Brain pericyte (primary cell): ENCODE measurements around the gene NRGN.

Experiments
- DNase-seq: peaks from one replicate; pipeline ENCODE4 v3.0.0-alpha.2; 2012; ENCODE audit warnings: low read depth, low spot score

The NRGN gene

GRCh38 chr11:124788521-124788920 is 48.8 kb downstream of the NRGN start:
- no peak for DNase-seq

- DNase-seq, result no peak
Measured at GRCh38 chr11:124791626-124792341, 52.0 kb downstream of the NRGN start.

GRCh38 chr11:124793466-124794278 is 53.9 kb downstream of the NRGN start:
- no peak for DNase-seq

- no peak for DNase-seq
Measured at GRCh38 chr11:124796312-124796711, 56.6 kb downstream of the NRGN start.
